H9 (cell line): ENCODE measurements around the gene ELFN2. TPM values are rescaled to one million over a fixed set of nuclear protein-coding genes. Genes with fewer than 3 reads are reported as not detected.

Source experiments
- DNase-seq: peaks from one replicate; pipeline ENCODE4 v3.0.0-alpha.2; 2017
- H2AFZ ChIP-seq: one replicate; pipeline ENCODE4 v1.6.1; 2013; ENCODE audit warnings: mild to moderate bottlenecking, low read length, control low read depth, moderate library complexity
- H2AK5ac ChIP-seq: 2 replicates; pipeline ENCODE4 v1.6.1; 2013; ENCODE audit warnings: low read length, control low read depth, mixed read lengths; ENCODE audit not compliant: insufficient read length
- H2BK120ac ChIP-seq: one replicate; pipeline ENCODE4 v1.6.1; 2013; ENCODE audit warnings: low read depth, mild to moderate bottlenecking, low read length, control low read depth, inconsistent platforms; ENCODE audit not compliant: poor library complexity, severe bottlenecking
- H2BK12ac ChIP-seq: 2 replicates; pipeline ENCODE4 v1.6.1; 2013; ENCODE audit warnings: low read length, control low read depth, mixed read lengths, low read depth; ENCODE audit not compliant: insufficient read length
- H2BK15ac ChIP-seq: 2 replicates; pipeline ENCODE4 v1.6.1; 2013; ENCODE audit warnings: low read depth, low read length, control low read depth
- H2BK20ac ChIP-seq: one replicate; pipeline ENCODE4 v1.6.1; 2013; ENCODE audit warnings: low read depth, mild to moderate bottlenecking, low read length, control low read depth, inconsistent platforms; ENCODE audit not compliant: poor library complexity, severe bottlenecking
- H2BK5ac ChIP-seq: 2 replicates; pipeline ENCODE4 v1.6.1; 2013; ENCODE audit warnings: low read length, control low read depth, mixed read lengths; ENCODE audit not compliant: insufficient read length
- H3K14ac ChIP-seq: 2 replicates; pipeline ENCODE4 v1.6.1; 2013; ENCODE audit warnings: low read length, control low read depth; ENCODE audit not compliant: insufficient read depth
- H3K18ac ChIP-seq: 2 replicates; pipeline ENCODE4 v1.6.1; 2013; ENCODE audit warnings: low read depth, mild to moderate bottlenecking, mixed read lengths, low read length, control low read depth; ENCODE audit not compliant: insufficient read length
- H3K23ac ChIP-seq: 2 replicates; pipeline ENCODE4 v1.6.1; 2013; ENCODE audit warnings: low read length, control low read depth, mixed read lengths, low read depth; ENCODE audit not compliant: insufficient read length
- H3K23me2 ChIP-seq: 2 replicates; pipeline ENCODE4 v1.6.1; 2013; ENCODE audit warnings: low read depth, mild to moderate bottlenecking, mixed read lengths, low read length, control low read depth; ENCODE audit not compliant: insufficient read length, poor library complexity, severe bottlenecking
- H3K27ac ChIP-seq: 2 replicates; pipeline ENCODE4 v1.5.1; 2013; ENCODE audit warnings: low read length, control low read depth, mixed read lengths, low read depth; ENCODE audit not compliant: insufficient read length
- H3K27me3 ChIP-seq: 2 replicates; pipeline ENCODE4 v1.6.1; 2013; ENCODE audit warnings: low read length, control low read depth, inconsistent platforms; ENCODE audit not compliant: insufficient read depth
- H3K4ac ChIP-seq: 2 replicates; pipeline ENCODE4 v1.6.1; 2013; ENCODE audit warnings: low read depth, mild to moderate bottlenecking, control low read depth, inconsistent platforms, low read length, moderate library complexity
- H3K4me1 ChIP-seq: 2 replicates; pipeline ENCODE4 v1.6.1; 2013; ENCODE audit warnings: low read length, control low read depth, inconsistent platforms; ENCODE audit not compliant: insufficient read depth
- H3K4me2 ChIP-seq: 2 replicates; pipeline ENCODE4 v1.6.1; 2013; ENCODE audit warnings: low read length, control low read depth, mixed read lengths; ENCODE audit not compliant: insufficient read length, insufficient read depth
- H3K56ac ChIP-seq: 2 replicates; pipeline ENCODE4 v1.6.1; 2013; ENCODE audit warnings: low read depth, mild to moderate bottlenecking, mixed read lengths, low read length, control low read depth; ENCODE audit not compliant: insufficient read length
- H3K79me1 ChIP-seq: 2 replicates; pipeline ENCODE4 v1.6.1; 2013; ENCODE audit warnings: low read depth, mild to moderate bottlenecking, moderate library complexity, low read length, control low read depth, inconsistent platforms; ENCODE audit not compliant: insufficient read depth, poor library complexity, severe bottlenecking
- H3K79me2 ChIP-seq: 2 replicates; pipeline ENCODE4 v1.6.1; 2013; ENCODE audit warnings: low read length, control low read depth, inconsistent platforms; ENCODE audit not compliant: insufficient read depth
- H3K9ac ChIP-seq: 2 replicates; pipeline ENCODE4 v1.6.1; 2013; ENCODE audit warnings: low read length, control low read depth, mixed read lengths; ENCODE audit not compliant: insufficient read length; ENCODE audit errors: extremely low read depth
- H3K9me3 ChIP-seq: one replicate; pipeline ENCODE4 v1.6.1; 2013; ENCODE audit warnings: low read depth, low read length, inconsistent platforms; ENCODE audit not compliant: control insufficient read depth
- H3T11ph ChIP-seq: one replicate; pipeline ENCODE4 v1.6.1; 2013; ENCODE audit warnings: mild to moderate bottlenecking, low read length, control low read depth, inconsistent platforms
- H4K20me1 ChIP-seq: one replicate; pipeline ENCODE4 v1.6.1; 2013; ENCODE audit not compliant: control insufficient read depth, insufficient read length, insufficient read depth
- H4K5ac ChIP-seq: 2 replicates; pipeline ENCODE4 v1.6.1; 2013; ENCODE audit warnings: low read depth, mild to moderate bottlenecking, mixed read lengths, low read length, control low read depth; ENCODE audit not compliant: insufficient read length
- H4K8ac ChIP-seq: replicated peaks from 2 replicates; pipeline ENCODE4 v1.6.1; 2013; ENCODE audit warnings: low read length, control low read depth, mixed read lengths, low read depth; ENCODE audit not compliant: insufficient read length
- H4K91ac ChIP-seq: 2 replicates; pipeline ENCODE4 v1.6.1; 2013; ENCODE audit warnings: low read depth, mild to moderate bottlenecking, moderate library complexity, mixed read lengths, low read length, control low read depth; ENCODE audit not compliant: insufficient read length
- H3K27ac Mint-ChIP-seq, 3 experiments: 2 replicates in 2 of 3; 3 replicates in 1 of 3; pipeline ENCODE4 v1.8.0; 2020 to 2021; ENCODE audit warnings: mixed read lengths in 3 of 3, mild to moderate bottlenecking in 1 of 3, moderate library complexity in 1 of 3
- H3K27me3 Mint-ChIP-seq: 2 replicates; pipeline ENCODE4 v1.8.0; 2021; ENCODE audit warnings: low read depth, mild to moderate bottlenecking, moderate library complexity, mixed read lengths
- H3K36me3 Mint-ChIP-seq, 3 experiments: 2 replicates in 2 of 3; 3 replicates in 1 of 3; pipeline ENCODE4 v1.8.0; 2020 to 2021; ENCODE audit warnings: low read depth in 3 of 3, mixed read lengths in 3 of 3; ENCODE audit not compliant: insufficient read depth in 1 of 3
- H3K4me1 Mint-ChIP-seq, 2 experiments: 2 replicates each; pipeline ENCODE4 v1.8.0; 2020; ENCODE audit warnings: mixed read lengths in 2 of 2
- H3K4me3 Mint-ChIP-seq, 2 experiments: 2 replicates in 1 of 2; 3 replicates in 1 of 2; pipeline ENCODE4 v1.8.0; 2020 to 2021; ENCODE audit warnings: mild to moderate bottlenecking in 2 of 2, mixed read lengths in 2 of 2, moderate library complexity in 1 of 2
- H3K9me3 Mint-ChIP-seq, 2 experiments: 2 replicates in 1 of 2; 3 replicates in 1 of 2; pipeline ENCODE4 v1.8.0; 2020; ENCODE audit warnings: mild to moderate bottlenecking in 2 of 2, mixed read lengths in 2 of 2, moderate library complexity in 1 of 2
- CTCF ChIP-seq: fragments of 200-600 bp; sonication (generic); conservative IDR thresholded peaks from 3 replicates; pipeline ENCODE4 v1.8.0; 2021; ENCODE audit warnings: antibody characterized with exemption, mild to moderate bottlenecking
- WGBS: extraction: QIAGEN DNeasy Blood & Tissue Kit; methylation state at CpG from one replicate; pipeline ENCODE4 v1.1.7; 2013; ENCODE audit warnings: missing lambda C conversion rate, low lambda C conversion rate, mixed read lengths; ENCODE audit not compliant: insufficient read length; ENCODE audit errors: extremely low coverage; 5-methylcytosine and 5-hydroxymethylcytosine counted together
- total RNA-seq: library from RNA; stranded (reverse); gene quantifications from 2 replicates; pipeline ENCODE4 v1.2.1, GENCODE V29; 2021

Gene ELFN2
- total RNA-seq, 1 experiment from 2014 or later = 0.70 TPM

- Histone ChIP-seq H3K79me1 (no peaks in the 10 kb centered on the region), H2BK15ac (no peak overlapping the region), H3K27me3 (no peaks in the 10 kb centered on the region), H2BK12ac (no peak overlapping the region), H3K4me2 (no peak overlapping the region), H2AFZ (no peak overlapping the region), H3K79me2 (no peaks in the 10 kb centered on the region), H3K4ac (no peak overlapping the region), H3K14ac (no peak overlapping the region; the same call in 1 of the 2 replicates), H2AK5ac (no peak overlapping the region), H2BK120ac (no peak overlapping the region), H3K9ac (no peak overlapping the region), H3K18ac (no peak overlapping the region), H3K4me1 (no peaks in the 10 kb centered on the region), H3K9me3 (no peaks in the 10 kb centered on the region), H4K91ac (no peak overlapping the region), H4K8ac (no peak overlapping the region), H4K20me1 (no peaks in the 10 kb centered on the region), H3K23ac (no peak overlapping the region), H2BK5ac (no peak overlapping the region), H3T11ph (no peak overlapping the region), H3K56ac (no peak overlapping the region), H3K23me2 (no peaks in the 10 kb centered on the region), H4K5ac (no peak overlapping the region), H3K27ac (no peak overlapping the region), H2BK20ac (no peak overlapping the region)
- H3K36me3 Mint-ChIP-seq = no peaks in the 10 kb centered on the region
- WGBS = no CpG with 5 or more reads among the region's 8 CpGs
- no peak for TF ChIP-seq CTCF
- H3K27ac Mint-ChIP-seq = no peak overlapping the region
- peaks cover 9% of the 10 kb centered on the region for H3K27me3 Mint-ChIP-seq
- DNase-seq = no peak
- no peaks in the 10 kb centered on the region for H3K9me3 Mint-ChIP-seq
- no peak overlapping the region for H3K4me3 Mint-ChIP-seq
- peaks cover 7 to 22% of the 10 kb centered on the region in 2 experiments for H3K4me1 Mint-ChIP-seq
These were observed 18.2 kb downstream of the ELFN2 start for GRCh38 chr22:37409031-37409430.
